Measurements from ENCODE around the gene SLC16A1.

The SLC16A1 gene

GRCh38 chr1:112888630-112889029 lies 67.4 kb downstream of the SLC16A1 start:
- in situ Hi-C loops (cut with MboI; ENCODE audit: low sequenced_read_pairs): loop anchor here (25.0 kb wide), 1 partner anchor 149 kb away; no protein-coding TSS in a partner anchor

- in situ Hi-C loops (cut with MboI; ENCODE audit: low sequenced_read_pairs): loop anchor here (25.0 kb wide), 1 partner anchor 150 kb away; no protein-coding TSS in a partner anchor
These were observed 68.3 kb downstream of the SLC16A1 start for GRCh38 chr1:112887599-112888283.

GRCh38 chr1:112884996-112885395 lies 71.0 kb downstream of the SLC16A1 start:
- in situ Hi-C loops (cut with MboI; ENCODE audit: low sequenced_read_pairs): loop anchor here (25.0 kb wide), 1 partner anchor 152 kb away; no protein-coding TSS in a partner anchor

GRCh38 chr1:112882271-112882744 lies 73.7 kb downstream of the SLC16A1 start:
- in situ Hi-C loops (cut with MboI; ENCODE audit: low sequenced_read_pairs): loop anchor here (25.0 kb wide), 1 partner anchor 155 kb away; no protein-coding TSS in a partner anchor

- in situ Hi-C loops (cut with MboI; ENCODE audit: low sequenced_read_pairs): loop anchor here (25.0 kb wide), 1 partner anchor 156 kb away; no protein-coding TSS in a partner anchor
These were observed 74.3 kb downstream of the SLC16A1 start for GRCh38 chr1:112881742-112882127.

- in situ Hi-C loops (cut with MboI; ENCODE audit: low sequenced_read_pairs): loop anchor here (25.0 kb wide), 1 partner anchor 157 kb away; no protein-coding TSS in a partner anchor
These were observed 76.2 kb downstream of the SLC16A1 start for GRCh38 chr1:112879834-112880233.

- in situ Hi-C loops (cut with MboI; ENCODE audit: low sequenced_read_pairs): loop anchor here (25.0 kb wide), 1 partner anchor 159 kb away; no protein-coding TSS in a partner anchor
These were observed 77.7 kb downstream of the SLC16A1 start for GRCh38 chr1:112878321-112878720.

GRCh38 chr1:112877750-112878149 lies 78.2 kb downstream of the SLC16A1 start:
- in situ Hi-C loops (cut with MboI; ENCODE audit: low sequenced_read_pairs): loop anchor here (25.0 kb wide), 1 partner anchor 160 kb away; no protein-coding TSS in a partner anchor

GRCh38 chr1:112876315-112876714 lies 79.7 kb downstream of the SLC16A1 start:
- in situ Hi-C loops (cut with MboI; ENCODE audit: low sequenced_read_pairs): loop anchor here (25.0 kb wide), 1 partner anchor 161 kb away; no protein-coding TSS in a partner anchor

- in situ Hi-C loops (cut with MboI; ENCODE audit: low sequenced_read_pairs): no loop called here
These were observed 83.4 kb downstream of the SLC16A1 start for GRCh38 chr1:112872551-112872962.

- in situ Hi-C loops (cut with MboI; ENCODE audit: low sequenced_read_pairs): no loop called here
These were observed 84.9 kb downstream of the SLC16A1 start for GRCh38 chr1:112870887-112871646.

- in situ Hi-C loops (cut with MboI; ENCODE audit: low sequenced_read_pairs): no loop called here
These were observed 86.1 kb downstream of the SLC16A1 start for GRCh38 chr1:112869895-112870294.

- in situ Hi-C loops (cut with MboI; ENCODE audit: low sequenced_read_pairs): no loop called here
These were observed 87.8 kb downstream of the SLC16A1 start for GRCh38 chr1:112868191-112868590.

GRCh38 chr1:112866981-112867380 lies 89.0 kb downstream of the SLC16A1 start:
- in situ Hi-C loops (cut with MboI; ENCODE audit: low sequenced_read_pairs): no loop called here

- in situ Hi-C loops (cut with MboI; ENCODE audit: low sequenced_read_pairs): no loop called here
These were observed 89.8 kb downstream of the SLC16A1 start for GRCh38 chr1:112866151-112866550.

- in situ Hi-C loops (cut with MboI; ENCODE audit: low sequenced_read_pairs): no loop called here
These were observed 93.1 kb downstream of the SLC16A1 start for GRCh38 chr1:112862753-112863426.

Data from HL-60/S4 treated with retinoic acid at 250 ng/mL for 4 days and 3 days (cell line).